GM19455 (cell line): ENCODE measurements around the gene LGALS4.
"Not testable (repeated sequence)": the region's sequence is repeated elsewhere in the genome, so short reads cannot be mapped to it uniquely, and the experiment has no call there.

ENCODE experiments used
- ATAC-seq: cut with Tn5 transposase; IDR thresholded peaks from one replicate; pipeline ENCODE4 v1.9.1; 2021; ENCODE audit not compliant: unreplicated experiment

Gene LGALS4

GRCh38 chr19:38773469-38774177, 39.1 kb downstream of the LGALS4 start, which contains the start of gene LGALS7:
TSS of gene LGALS7 (minus strand) at chr19:38773517. CDS start at chr19:38773492, 25 bp downstream.
- no peak for ATAC-seq

- ATAC-seq = not testable (repeated sequence)
These were observed 41.2 kb downstream of the LGALS4 start for GRCh38 chr19:38771569-38771968.

DNA sequence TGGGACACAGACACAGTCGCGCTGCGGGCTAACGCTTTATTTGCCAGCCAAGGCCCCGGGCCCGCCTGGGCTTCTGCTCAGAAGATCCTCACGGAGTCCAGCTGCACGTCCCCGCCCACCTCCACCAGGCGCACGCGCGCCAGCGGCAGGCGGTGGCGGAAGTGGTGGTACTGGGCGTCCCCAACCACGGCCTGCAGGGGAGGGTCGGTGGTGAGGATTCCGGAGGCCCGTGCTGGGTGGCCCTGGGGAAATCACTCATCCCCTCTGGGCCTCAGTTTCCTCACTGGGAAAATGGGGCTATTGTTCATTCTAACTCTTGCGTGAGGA, 41.8 kb downstream of the LGALS4 start:
- not testable (repeated sequence) for ATAC-seq

DNA sequence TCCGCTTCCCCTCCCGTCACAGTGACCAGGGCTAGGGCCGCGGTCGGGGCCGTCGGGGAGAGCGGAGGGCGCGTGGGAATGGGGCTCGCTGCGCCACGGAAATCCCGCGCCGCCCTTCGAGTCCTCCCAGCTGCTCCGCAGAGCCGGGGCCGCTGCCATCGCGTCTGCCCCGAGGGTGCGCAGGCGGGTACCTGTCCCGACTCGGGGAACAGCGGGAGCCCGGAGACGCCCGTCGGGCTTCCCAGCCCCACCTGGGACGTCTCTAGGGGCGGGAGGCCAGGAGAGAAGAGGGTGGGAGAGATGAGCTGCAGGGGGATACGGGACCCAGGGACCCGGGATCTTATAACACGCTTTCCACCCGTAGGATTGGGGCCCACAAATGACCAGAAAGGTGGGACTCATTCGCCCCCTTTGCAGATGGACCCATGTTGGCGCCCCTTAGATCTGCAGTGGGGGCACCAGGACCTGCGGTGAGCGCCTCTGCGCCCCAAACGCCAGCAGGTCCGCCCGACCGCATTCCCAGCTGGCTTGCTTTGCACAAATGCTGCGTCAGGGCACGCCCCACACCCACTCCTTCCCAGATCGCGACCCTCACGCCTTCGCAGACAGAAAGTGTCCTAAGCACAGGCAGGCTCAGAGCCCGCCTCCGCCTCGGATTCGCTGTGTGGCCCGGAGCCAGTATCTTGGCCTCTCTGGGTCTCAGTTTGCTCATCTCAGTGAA, 42.4 kb downstream of the LGALS4 start:
- not testable (repeated sequence) for ATAC-seq

GRCh38 chr19:38769635-38770211, 43.0 kb downstream of the LGALS4 start:
- ATAC-seq = no peak

DNA sequence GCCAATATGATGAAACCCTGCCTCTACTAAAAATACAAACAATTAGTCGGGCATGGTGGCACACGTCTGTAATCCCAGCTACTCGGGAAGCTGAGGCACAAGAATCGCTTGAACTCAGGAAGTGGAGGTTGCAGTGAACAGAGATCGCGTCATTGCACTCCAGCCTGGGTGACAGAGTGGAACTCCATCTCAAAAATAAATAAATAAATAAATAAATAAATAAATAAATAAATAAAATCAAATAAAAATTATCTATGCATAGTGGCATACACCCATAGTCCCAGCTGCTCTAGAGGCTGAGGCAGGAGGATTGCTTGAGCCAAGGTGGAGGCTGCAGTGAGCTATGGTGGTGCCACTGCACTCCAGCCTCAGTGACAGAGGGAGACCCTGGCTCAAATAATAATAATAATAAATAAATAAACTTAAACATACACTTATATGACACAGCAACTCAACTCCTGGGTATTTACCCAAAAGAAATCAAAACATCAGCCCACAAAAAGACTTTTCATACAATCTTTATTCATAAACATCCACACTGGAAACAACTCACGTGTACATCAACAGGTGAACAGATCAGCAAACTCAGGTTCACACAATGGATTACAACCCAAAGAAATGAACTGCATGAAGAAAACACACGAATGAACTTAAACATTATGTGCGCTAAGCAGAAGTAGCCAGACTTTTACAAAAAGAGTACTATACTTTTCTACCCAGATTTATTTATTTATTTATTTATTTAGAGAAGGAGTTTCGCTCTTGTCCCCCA, 46.3 kb downstream of the LGALS4 start:
- no peak for ATAC-seq

- ATAC-seq = no peak
These were observed 47.5 kb downstream of the LGALS4 start for GRCh38 chr19:38765214-38765613.

DNA sequence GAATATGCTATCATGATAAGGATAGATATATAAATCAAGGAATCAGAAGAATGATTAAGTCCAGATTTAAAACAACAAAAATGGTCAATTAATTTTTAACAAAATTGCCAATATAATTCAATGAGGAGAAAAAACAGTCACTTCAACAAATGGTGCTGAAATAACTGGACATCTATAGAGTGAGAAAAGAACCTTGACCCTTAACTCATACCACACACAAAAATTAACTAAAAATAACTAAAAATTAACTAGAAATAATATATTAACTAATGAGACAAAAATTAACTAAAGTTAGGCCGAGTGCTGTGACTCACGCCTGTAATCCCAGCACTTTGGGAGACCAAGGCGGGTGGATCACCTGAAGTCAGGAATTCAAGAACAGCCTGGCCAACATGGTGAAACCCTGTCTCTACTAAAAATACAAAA, 48.9 kb downstream of the LGALS4 start:
- no peak for ATAC-seq

DNA sequence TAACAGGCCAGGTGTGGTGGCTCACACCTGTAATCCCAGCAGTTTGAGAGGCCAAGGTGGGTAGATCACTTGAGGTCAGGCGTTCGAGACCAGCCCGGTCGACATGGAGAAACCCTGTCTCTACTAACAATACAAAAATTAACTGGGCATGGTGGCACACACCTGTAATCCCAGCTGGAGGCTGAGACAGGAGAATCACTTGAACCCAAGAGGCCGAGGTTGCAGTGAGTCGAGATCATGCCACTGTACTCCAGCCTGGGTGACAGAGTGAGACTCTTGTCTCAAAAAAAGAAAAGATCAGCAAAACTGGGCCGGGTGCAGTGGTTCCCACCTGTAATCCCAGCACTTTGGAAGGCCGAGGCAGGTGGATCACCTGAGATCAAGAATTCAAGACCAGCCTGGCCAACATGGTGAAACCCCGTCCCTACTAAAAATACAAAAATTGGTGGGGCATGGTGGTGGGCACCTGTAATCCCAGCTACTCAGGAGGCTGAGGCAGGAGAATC, 50.8 kb downstream of the LGALS4 start:
- not testable (repeated sequence) for ATAC-seq

- ATAC-seq = not testable (repeated sequence)
These were observed 51.8 kb downstream of the LGALS4 start for GRCh38 chr19:38760805-38761517.

GRCh38 chr19:38759590-38760003, 53.1 kb downstream of the LGALS4 start:
- ATAC-seq = no peak

DNA sequence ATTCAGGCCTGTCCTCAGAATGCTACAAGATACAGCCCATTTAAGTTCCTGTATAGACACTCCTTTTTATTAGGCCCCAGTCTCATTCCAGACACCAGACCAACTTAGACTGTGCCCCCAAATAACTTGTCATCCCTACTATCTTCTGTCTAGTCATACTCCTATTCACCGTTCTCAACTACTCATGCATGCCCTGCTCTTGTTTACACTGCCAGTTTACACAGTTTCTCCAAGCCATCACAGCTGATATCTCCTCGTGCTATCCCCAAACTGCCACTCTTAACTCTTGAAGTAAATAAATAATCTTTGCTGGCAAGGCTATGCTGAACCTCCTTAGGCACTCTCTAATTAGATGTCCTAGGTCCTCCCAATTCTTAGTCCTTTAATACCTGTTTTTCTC, 58.5 kb downstream of the LGALS4 start:
- ATAC-seq = not testable (repeated sequence)

DNA sequence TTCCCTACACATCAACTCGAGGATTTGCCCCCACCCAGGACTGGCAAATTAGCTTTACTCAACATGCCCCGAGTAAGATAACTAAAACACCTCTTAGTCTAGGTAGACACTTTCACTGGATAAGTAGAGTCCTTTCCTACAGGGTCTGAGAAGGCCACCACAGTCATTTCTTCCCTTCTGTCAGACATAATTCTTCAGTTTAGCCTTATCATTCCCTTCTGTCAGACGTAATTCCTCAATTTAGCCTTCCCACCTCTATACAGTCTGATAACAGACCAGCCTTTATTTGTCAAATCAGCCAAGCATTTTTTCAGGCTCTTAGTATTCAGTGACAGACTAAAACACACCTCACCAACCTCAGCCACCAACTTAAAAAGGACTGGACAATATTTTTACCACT, 59.0 kb downstream of the LGALS4 start:
- ATAC-seq = not testable (repeated sequence)
